Panc1 (cell line): ENCODE measurements around the gene ZNF688. TPM values are rescaled to one million over a fixed set of nuclear protein-coding genes. Genes with fewer than 3 reads are reported as not detected.

Source experiments
- ATAC-seq: fragments of 200-7000 bp; cut with Tn5 transposase; 2 replicates; pipeline ENCODE4 v1.9.1; 2020; ENCODE audit warnings: mild to moderate bottlenecking, moderate library complexity
- Bru-seq: library from RNA; stranded (reverse); fragments of 400-500 nt; gene quantifications from one replicate; lab custom pipeline; 2021; lab: Mats Ljungman, UMichigan
- BruChase-seq, 2 experiments: library from RNA; stranded (reverse); fragments of 400-500 nt; gene quantifications; one replicate each; lab custom pipeline; 2021; lab: Mats Ljungman, UMichigan
- BruUV-seq: library from RNA; stranded (reverse); fragments of 400-500 nt; replicated peaks from 2 replicates; lab custom pipeline; 2021; lab: Mats Ljungman, UMichigan
- CTCF ChIA-PET: fragments of 300-600 bp; sonication (Branson Sonifier 250); formaldehyde crosslinking; loops from one replicate; lab custom pipeline; 2022; ENCODE audit warnings: antibody characterized with exemption; lab: Charles Lee
- POLR2A ChIA-PET: fragments of 300-600 bp; sonication (Branson Sonifier 250); formaldehyde crosslinking; loops from one replicate; lab custom pipeline; 2022; ENCODE audit warnings: antibody characterized with exemption; lab: Charles Lee
- DNase-seq: peaks from one replicate; pipeline ENCODE4 v3.0.0-alpha.2; 2010; ENCODE audit warnings: low read depth, low spot score
- H3K27ac ChIP-seq: 2 replicates; pipeline ENCODE4 v1.5.1; 2011; ENCODE audit warnings: mild to moderate bottlenecking, low read length, inconsistent platforms
- H3K27me3 ChIP-seq: fragments of 200-500 bp; sonication (Bioruptor generic); 2 replicates; pipeline ENCODE4 v1.6.0; 2014; ENCODE audit warnings: low read length, inconsistent platforms; ENCODE audit not compliant: control insufficient read depth, insufficient read depth
- H3K36me3 ChIP-seq: fragments of 200-500 bp; sonication (Bioruptor generic); 2 replicates; pipeline ENCODE4 v1.5.1; 2014; ENCODE audit warnings: inconsistent platforms, mild to moderate bottlenecking, low read length, moderate library complexity; ENCODE audit not compliant: control insufficient read depth, insufficient read depth
- H3K4me1 ChIP-seq: 2 replicates; pipeline ENCODE4 v1.5.1; 2011; ENCODE audit warnings: inconsistent platforms, mild to moderate bottlenecking, low read length, moderate library complexity; ENCODE audit not compliant: control insufficient read depth, insufficient read depth
- H3K4me3 ChIP-seq, 2 experiments: 2 replicates each; pipeline ENCODE4 v1.5.1; 2011 to 2012; ENCODE audit warnings: low read depth in 2 of 2, low read length in 2 of 2, mild to moderate bottlenecking in 2 of 2, inconsistent platforms in 1 of 2, moderate library complexity in 1 of 2
- H3K9me3 ChIP-seq: fragments of 200-500 bp; sonication (Bioruptor generic); 2 replicates; pipeline ENCODE4 v1.5.1; 2014; ENCODE audit warnings: low read depth, mild to moderate bottlenecking, inconsistent platforms, low read length, moderate library complexity; ENCODE audit not compliant: control insufficient read depth, insufficient read depth
- POLR2AphosphoS5 ChIP-seq: IDR thresholded peaks from 2 replicates; pipeline ENCODE4 v1.6.1; 2012; ENCODE audit warnings: mild to moderate bottlenecking, low read depth, low read length, moderate library complexity
- SIN3A ChIP-seq: IDR thresholded peaks from 2 replicates; pipeline ENCODE4 v1.6.1; 2012; ENCODE audit warnings: low read depth, mild to moderate bottlenecking, low read length, moderate library complexity, borderline replicate concordance; ENCODE audit not compliant: insufficient read depth
- TCF7L2 ChIP-seq: IDR thresholded peaks from 2 replicates; pipeline ENCODE4 v1.6.1; 2011; ENCODE audit warnings: mild to moderate bottlenecking, low read depth, low read length, inconsistent platforms
- in situ Hi-C: cut with HindIII; loops from 2 replicates; pipeline ENCODE4 v1.10.0; 2016; ENCODE audit warnings: low sequenced_read_pairs, low pct_unique_long_range_greater_than_20kb
- intact Hi-C: fragments of 100-400 bp; cut with micrococcal nuclease; formaldehyde crosslinking; loops from one replicate; pipeline ENCODE4 v1.10.0; 2022; ENCODE audit not compliant: unreplicated experiment
- long read RNA-seq: library from polyadenylated mRNA; unstranded; transcript quantifications from one replicate; pipeline ENCODE4 v2.0.0, GENCODE V29; 2021; ENCODE audit not compliant: unreplicated experiment
- polyA plus RNA-seq: library from polyadenylated mRNA; unstranded; fragments of >200 nt; gene quantifications from one replicate; pipeline ENCODE4 v1.2.1, GENCODE V29; 2012; ENCODE audit warnings: missing spikeins; ENCODE audit not compliant: insufficient read length
- total RNA-seq: library from RNA; stranded (reverse); gene quantifications from one replicate; pipeline ENCODE4 v1.2.1, GENCODE V29; 2021; ENCODE audit not compliant: unreplicated experiment
- TF ChIP-seq, protein P1 (sequence below), 2 experiments: IDR thresholded peaks; 2 replicates each; pipeline ENCODE4 v1.6.1; 2011 to 2012; ENCODE audit warnings: low read depth in 2 of 2, control low read depth in 1 of 2, low read length in 1 of 2, mild to moderate bottlenecking in 1 of 2, moderate library complexity in 1 of 2; ENCODE audit not compliant: insufficient read depth in 1 of 2
- TF ChIP-seq, protein P2 (sequence below): fragments of 450-650 bp; IDR thresholded peaks from 2 replicates; pipeline ENCODE4 v1.5.1; 2017; ENCODE audit warnings: mild to moderate bottlenecking

Gene ZNF688
- total RNA-seq (7.7 TPM), Bru-seq, nascent RNA (percentile 50 among the genes with signal in this experiment), BruChase-seq, experiment 1, labeled RNA remaining after a 2-hour chase (percentile 49 among the genes with signal in this experiment), BruChase-seq, experiment 2, labeled RNA remaining after a 6-hour chase (percentile 57 among the genes with signal in this experiment)
- polyA plus RNA-seq = 9.9 TPM
- long read RNA-seq, transcript ZNF688-201 (3 exons, 2,506 nt) = major isoform, 5 of 18 reads
- long read RNA-seq, partial matches to known transcripts = 0 of 18 reads
- long read RNA-seq, other reads (novel, unspliced or antisense) = 11 of 18 reads

DNA sequence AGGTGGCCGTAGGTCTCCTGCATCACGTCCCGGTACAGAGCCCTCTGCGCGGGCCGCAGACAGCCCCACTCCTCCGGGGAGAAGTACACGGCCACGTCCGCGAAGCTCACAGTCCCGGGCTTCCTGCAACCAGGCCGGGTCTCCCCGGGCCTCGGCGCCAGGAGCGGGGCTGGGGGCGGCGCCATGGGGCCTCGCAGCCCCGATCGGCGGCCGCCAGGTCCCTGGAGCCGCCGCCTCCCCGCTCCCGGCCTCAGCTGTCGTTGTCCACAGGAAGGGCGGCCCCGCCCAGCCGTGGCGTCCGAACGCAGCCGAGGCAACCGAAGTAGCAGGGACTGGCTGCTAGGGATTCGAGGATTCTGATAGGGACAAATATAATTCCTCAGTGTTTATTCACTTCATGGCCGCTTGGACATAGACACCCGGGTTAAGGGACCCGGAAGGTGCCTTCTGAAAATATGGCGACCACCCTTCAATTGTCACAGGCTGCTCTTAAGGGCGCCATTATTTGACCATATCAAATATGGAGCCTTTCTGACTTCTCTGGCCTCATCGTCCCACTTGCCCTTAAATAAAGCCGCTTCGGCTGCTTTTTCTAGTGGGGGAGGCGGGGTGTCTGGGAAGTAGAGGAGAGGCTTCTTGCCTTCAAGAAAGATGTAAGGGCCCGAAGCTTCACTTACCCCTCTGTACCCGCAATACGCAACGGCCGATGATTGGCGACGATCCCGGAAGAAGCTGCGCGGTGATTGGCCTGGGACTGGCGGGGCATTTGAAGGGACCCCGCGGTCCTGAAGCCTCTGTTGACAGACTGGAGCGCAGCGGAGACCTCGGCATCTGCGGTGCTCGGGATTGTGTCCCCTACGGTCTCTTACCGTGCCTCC is at the start of gene ZNF688:
Gene ZNF688 (minus strand): TSS at position 270 of the 878 bp plus-strand sequence. CDS start 85 bp downstream, at position 185.
- intact Hi-C loops = no loop called here
- Histone ChIP-seq H3K27me3 (no peaks in the 10 kb centered on the region), H3K4me1 (peaks cover 9% of the 10 kb centered on the region), H3K9me3 (no peaks in the 10 kb centered on the region), H3K27ac (peak within 1 kb of the TSS; percentile 94), H3K36me3 (no peaks in the 10 kb centered on the region), H3K4me3 (peak within 1 kb of the TSS; percentile 66 to 89)
- ChIA-PET CTCF (interaction anchor here (1.2 kb wide), 1 partner anchor 66 kb away, joined by 4 read pairs; no protein-coding TSS in a partner anchor), POLR2A (interaction anchor here (0.5 to 1.4 kb wide), 2 partner anchors 13 to 21 kb away, joined by 4 to 13 read pairs; partner anchors contain the start of gene ZNF764)
- TF ChIP-seq TCF7L2 (peak; percentile 96), SIN3A (peak; percentile 100)
- TF ChIP-seq, protein P1, sequence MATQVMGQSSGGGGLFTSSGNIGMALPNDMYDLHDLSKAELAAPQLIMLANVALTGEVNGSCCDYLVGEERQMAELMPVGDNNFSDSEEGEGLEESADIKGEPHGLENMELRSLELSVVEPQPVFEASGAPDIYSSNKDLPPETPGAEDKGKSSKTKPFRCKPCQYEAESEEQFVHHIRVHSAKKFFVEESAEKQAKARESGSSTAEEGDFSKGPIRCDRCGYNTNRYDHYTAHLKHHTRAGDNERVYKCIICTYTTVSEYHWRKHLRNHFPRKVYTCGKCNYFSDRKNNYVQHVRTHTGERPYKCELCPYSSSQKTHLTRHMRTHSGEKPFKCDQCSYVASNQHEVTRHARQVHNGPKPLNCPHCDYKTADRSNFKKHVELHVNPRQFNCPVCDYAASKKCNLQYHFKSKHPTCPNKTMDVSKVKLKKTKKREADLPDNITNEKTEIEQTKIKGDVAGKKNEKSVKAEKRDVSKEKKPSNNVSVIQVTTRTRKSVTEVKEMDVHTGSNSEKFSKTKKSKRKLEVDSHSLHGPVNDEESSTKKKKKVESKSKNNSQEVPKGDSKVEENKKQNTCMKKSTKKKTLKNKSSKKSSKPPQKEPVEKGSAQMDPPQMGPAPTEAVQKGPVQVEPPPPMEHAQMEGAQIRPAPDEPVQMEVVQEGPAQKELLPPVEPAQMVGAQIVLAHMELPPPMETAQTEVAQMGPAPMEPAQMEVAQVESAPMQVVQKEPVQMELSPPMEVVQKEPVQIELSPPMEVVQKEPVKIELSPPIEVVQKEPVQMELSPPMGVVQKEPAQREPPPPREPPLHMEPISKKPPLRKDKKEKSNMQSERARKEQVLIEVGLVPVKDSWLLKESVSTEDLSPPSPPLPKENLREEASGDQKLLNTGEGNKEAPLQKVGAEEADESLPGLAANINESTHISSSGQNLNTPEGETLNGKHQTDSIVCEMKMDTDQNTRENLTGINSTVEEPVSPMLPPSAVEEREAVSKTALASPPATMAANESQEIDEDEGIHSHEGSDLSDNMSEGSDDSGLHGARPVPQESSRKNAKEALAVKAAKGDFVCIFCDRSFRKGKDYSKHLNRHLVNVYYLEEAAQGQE (IDR thresholded peaks at IDR 0.05; ENCODE audit: insufficient read depth in 1 of 2, low read depth in 2 of 2, low read length in 1 of 2) = no peak
- BruUV-seq = no TSS peak
- peak; percentile 93 for ATAC-seq
- in situ Hi-C loops = no loop called here
- DNase-seq = peak; percentile 81

DNA sequence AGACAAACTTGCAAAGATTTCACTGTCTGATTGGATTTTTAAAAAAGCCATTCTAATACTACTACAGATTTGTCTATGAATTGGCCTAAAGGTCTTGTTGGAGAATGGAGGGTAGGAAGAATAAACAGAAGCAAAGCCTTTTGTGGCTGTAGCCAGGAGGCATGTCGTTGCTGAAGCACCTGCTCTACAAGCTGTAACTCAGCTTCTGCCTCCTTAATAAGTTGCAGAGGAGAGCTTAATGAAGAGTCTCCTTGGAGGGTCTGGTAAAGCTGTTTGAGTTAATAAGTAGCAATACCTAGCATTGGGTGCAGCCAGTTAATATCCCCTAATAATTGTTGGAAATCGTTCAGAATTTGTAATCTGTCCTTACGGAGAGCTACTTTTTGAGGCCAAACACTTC is 48.7 kb upstream of the ZNF688 start:
- Histone ChIP-seq H3K9me3 (no peaks in the 10 kb centered on the region), H3K36me3 (no peaks in the 10 kb centered on the region), H3K4me1 (no peaks in the 10 kb centered on the region), H3K4me3 (no peak overlapping the region), H3K27me3 (no peaks in the 10 kb centered on the region), H3K27ac (no peak overlapping the region)
- intact Hi-C loops = no loop called here
- DNase-seq = no peak
- TF ChIP-seq POLR2AphosphoS5 (no peak), TCF7L2 (no peak), SIN3A (no peak)
- TF ChIP-seq, protein P1 (IDR thresholded peaks at IDR 0.05; ENCODE audit: insufficient read depth in 1 of 2, low read depth in 2 of 2, low read length in 1 of 2) = no peak
- TF ChIP-seq, protein P2, sequence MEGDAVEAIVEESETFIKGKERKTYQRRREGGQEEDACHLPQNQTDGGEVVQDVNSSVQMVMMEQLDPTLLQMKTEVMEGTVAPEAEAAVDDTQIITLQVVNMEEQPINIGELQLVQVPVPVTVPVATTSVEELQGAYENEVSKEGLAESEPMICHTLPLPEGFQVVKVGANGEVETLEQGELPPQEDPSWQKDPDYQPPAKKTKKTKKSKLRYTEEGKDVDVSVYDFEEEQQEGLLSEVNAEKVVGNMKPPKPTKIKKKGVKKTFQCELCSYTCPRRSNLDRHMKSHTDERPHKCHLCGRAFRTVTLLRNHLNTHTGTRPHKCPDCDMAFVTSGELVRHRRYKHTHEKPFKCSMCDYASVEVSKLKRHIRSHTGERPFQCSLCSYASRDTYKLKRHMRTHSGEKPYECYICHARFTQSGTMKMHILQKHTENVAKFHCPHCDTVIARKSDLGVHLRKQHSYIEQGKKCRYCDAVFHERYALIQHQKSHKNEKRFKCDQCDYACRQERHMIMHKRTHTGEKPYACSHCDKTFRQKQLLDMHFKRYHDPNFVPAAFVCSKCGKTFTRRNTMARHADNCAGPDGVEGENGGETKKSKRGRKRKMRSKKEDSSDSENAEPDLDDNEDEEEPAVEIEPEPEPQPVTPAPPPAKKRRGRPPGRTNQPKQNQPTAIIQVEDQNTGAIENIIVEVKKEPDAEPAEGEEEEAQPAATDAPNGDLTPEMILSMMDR = no peak
- in situ Hi-C loops = no loop called here
- no peak for ATAC-seq
- ChIA-PET POLR2A (no interaction called here), CTCF (interaction anchor here (1.1 kb wide), 1 partner anchor 9 kb away, joined by 4 read pairs; no protein-coding TSS in a partner anchor)
- no TSS peak for BruUV-seq
